HepG2 (cell line): ENCODE data around the gene DAZAP1. TPM values are rescaled to one million over a fixed set of nuclear protein-coding genes. Genes with fewer than 3 reads are reported as not detected.

Source experiments
- DMAP1 ChIP-seq: IDR thresholded peaks from 2 replicates; pipeline ENCODE4 v1.6.1; 2016
- DNMT1 ChIP-seq: sonication (generic); formaldehyde crosslinking; IDR thresholded peaks from 2 replicates; pipeline ENCODE4 v1.5.1; 2020; ENCODE audit warnings: mild to moderate bottlenecking, missing genetic modification reagents
- NFATC3 ChIP-seq: sonication (generic); formaldehyde crosslinking; IDR thresholded peaks from 2 replicates; pipeline ENCODE4 v1.5.1; 2020; ENCODE audit warnings: mild to moderate bottlenecking, missing genetic modification reagents
- NPAS2 ChIP-seq: sonication (generic); formaldehyde crosslinking; IDR thresholded peaks from 2 replicates; pipeline ENCODE4 v1.8.0; 2022; ENCODE audit warnings: mild to moderate bottlenecking, missing genetic modification reagents, borderline replicate concordance
- ONECUT2 ChIP-seq: sonication (generic); formaldehyde crosslinking; IDR thresholded peaks from 2 replicates; pipeline ENCODE4 v1.4.0; 2020; ENCODE audit warnings: missing genetic modification reagents
- SMARCE1 ChIP-seq: fragments of 450-650 bp; IDR thresholded peaks from 2 replicates; pipeline ENCODE4 v1.6.1; 2017; ENCODE audit warnings: borderline replicate concordance
- SP2 ChIP-seq: sonication (generic); formaldehyde crosslinking; IDR thresholded peaks from 2 replicates; pipeline ENCODE4 v1.5.1; 2020; ENCODE audit warnings: mild to moderate bottlenecking, missing genetic modification reagents
- TOPORS ChIP-seq: sonication (generic); formaldehyde crosslinking; IDR thresholded peaks from 2 replicates; pipeline ENCODE4 v1.8.0; 2023; ENCODE audit warnings: mild to moderate bottlenecking, missing genetic modification reagents
- YY1 ChIP-seq: IDR thresholded peaks from 2 replicates; pipeline ENCODE4 v1.6.1; 2011; ENCODE audit warnings: low read length, low read depth, moderate library complexity, mild to moderate bottlenecking; ENCODE audit not compliant: insufficient read depth, insufficient replicate concordance
- ZFP36L1 ChIP-seq: sonication (generic); formaldehyde crosslinking; IDR thresholded peaks from 2 replicates; pipeline ENCODE4 v1.8.0; 2022; ENCODE audit warnings: mild to moderate bottlenecking, missing genetic modification reagents, moderate library complexity
- ZNF10 ChIP-seq: sonication (generic); formaldehyde crosslinking; IDR thresholded peaks from 2 replicates; pipeline ENCODE4 v1.4.0; 2020; ENCODE audit warnings: mild to moderate bottlenecking, low read depth, missing genetic modification reagents, borderline replicate concordance
- ZNF317 ChIP-seq: sonication (generic); formaldehyde crosslinking; IDR thresholded peaks from 2 replicates; pipeline ENCODE4 v1.5.0; 2020; ENCODE audit warnings: mild to moderate bottlenecking, missing genetic modification reagents
- ZNF460 ChIP-seq: sonication (generic); formaldehyde crosslinking; IDR thresholded peaks from 2 replicates; pipeline ENCODE4 v1.5.1; 2020; ENCODE audit warnings: missing genetic modification reagents, mild to moderate bottlenecking, borderline replicate concordance
- ZNF552 ChIP-seq: sonication (generic); formaldehyde crosslinking; IDR thresholded peaks from 2 replicates; pipeline ENCODE4 v1.9.0; 2022; ENCODE audit warnings: missing genetic modification reagents, mild to moderate bottlenecking, borderline replicate concordance
- ZNF83 ChIP-seq: sonication (generic); formaldehyde crosslinking; IDR thresholded peaks from 2 replicates; pipeline ENCODE4 v1.4.0; 2020; ENCODE audit warnings: missing genetic modification reagents, mild to moderate bottlenecking, borderline replicate concordance
- polyA plus RNA-seq, 8 experiments: library from polyadenylated mRNA; depleted of rRNA in 3 of 8; stranded (reverse) in 7 of 8; unstranded in 1 of 8; fragments of >200 nt; fragmentation: Illumina TruSeq in 4 of 8; extraction: Trizol in 4 of 8; gene quantifications; 2 replicates each; pipeline versions ENCODE4 v1.2.1 to v1.2.3, GENCODE V29; 2011 to 2016; ENCODE audit warnings: low read depth in 4 of 8, missing spikeins in 1 of 8, mixed read lengths in 1 of 8; ENCODE audit not compliant: insufficient read depth in 1 of 8
- total RNA-seq, 5 experiments: library from RNA; depleted of rRNA; stranded (reverse); fragments of >200 nt; fragmentation: Illumina TruSeq; extraction: Trizol; gene quantifications; 2 replicates each; pipeline ENCODE4 v1.2.3, GENCODE V29; 2016; ENCODE audit warnings: low read depth in 1 of 5
- TF ChIP-seq, protein P1 (sequence below): sonication (generic); formaldehyde crosslinking; conservative IDR thresholded peaks from 2 replicates; pipeline ENCODE4 v1.4.0; 2020; ENCODE audit warnings: missing genetic modification reagents
- TF ChIP-seq, protein P2 (sequence below): IDR thresholded peaks from 2 replicates; pipeline ENCODE4 v1.6.1; 2016; ENCODE audit warnings: low read depth
- TF ChIP-seq, protein P3 (sequence below): IDR thresholded peaks from 2 replicates; pipeline ENCODE4 v1.6.1; 2012; ENCODE audit warnings: low read length, improper control_type of control experiment
- TF ChIP-seq, protein P4 (sequence below): sonication (generic); formaldehyde crosslinking; IDR thresholded peaks from 2 replicates; pipeline ENCODE4 v1.5.0; 2020; ENCODE audit warnings: mild to moderate bottlenecking, missing genetic modification reagents

The DAZAP1 gene
- total and polyA plus RNA-seq, 2 of the 13 experiments (the other 11 are each of a cell fraction or from before 2014, with no cell fraction given), result 63.3 to 79.2 TPM

DNA sequence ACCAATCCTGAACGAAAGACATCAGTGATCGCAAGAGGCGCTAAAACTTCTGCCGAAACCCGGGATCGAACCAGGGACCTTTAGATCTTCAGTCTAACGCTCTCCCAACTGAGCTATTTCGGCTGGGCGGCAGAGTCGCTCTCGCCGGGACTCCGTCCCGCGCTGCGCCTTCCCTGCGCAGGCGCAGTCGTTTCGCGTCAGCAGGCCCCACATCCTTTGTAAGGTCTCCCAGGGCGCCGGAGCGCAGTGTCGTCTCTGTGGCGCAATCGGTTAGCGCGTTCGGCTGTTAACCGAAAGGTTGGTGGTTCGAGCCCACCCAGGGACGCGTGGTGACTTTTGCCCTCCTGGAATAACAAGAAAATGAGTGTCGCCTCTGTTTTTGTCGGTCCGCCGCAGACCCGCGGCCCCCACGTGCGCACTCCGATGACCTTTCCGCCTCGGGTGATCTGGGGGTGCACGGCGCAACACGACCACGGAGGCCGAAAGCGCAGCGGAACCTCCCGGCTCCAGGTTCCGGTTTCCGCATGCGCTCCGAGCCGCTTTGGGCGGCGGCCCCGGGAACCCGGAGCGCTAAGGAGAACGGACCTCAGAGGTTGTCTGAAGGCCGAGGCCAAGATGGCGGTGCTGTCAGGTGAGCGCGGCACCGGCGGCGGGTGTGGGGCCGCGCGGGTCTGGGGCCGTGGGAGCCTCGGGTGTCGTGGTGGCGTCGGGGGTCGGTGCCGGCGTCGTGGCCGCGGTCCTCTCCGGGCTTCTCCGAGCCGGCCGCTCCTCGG, 23.9 kb upstream of the DAZAP1 start, which contains the start of gene NDUFS7 (continued):
- TF ChIP-seq YY1 (peak; percentile 98), ZNF10 (peak; percentile 87; the same call in 1 of the 2 replicates), ZNF317 (peak; percentile 93), DMAP1 (CRISPR knock-in tag) (peak; percentile 84), SP2 (CRISPR knock-in tag) (peak; percentile 65; the same call in 1 of the 2 replicates), ZNF460 (CRISPR knock-in tag) (peak; percentile 85; the same call in 1 of the 2 replicates), DNMT1 (CRISPR knock-in tag) (peak; percentile 83), ZFP36L1 (CRISPR knock-in tag) (peak; percentile 96), ONECUT2 (CRISPR knock-in tag) (0 out of 2 replicates have a peak, but pooled peaks have one; percentile 47), NPAS2 (CRISPR knock-in tag) (no peak), TOPORS (peak; percentile 99), SMARCE1 (no peak), ZNF552 (CRISPR knock-in tag) (peak; percentile 89), ZNF83 (CRISPR knock-in tag) (peak; percentile 93), NFATC3 (CRISPR knock-in tag) (peak; percentile 96)
- TF ChIP-seq, protein P1, sequence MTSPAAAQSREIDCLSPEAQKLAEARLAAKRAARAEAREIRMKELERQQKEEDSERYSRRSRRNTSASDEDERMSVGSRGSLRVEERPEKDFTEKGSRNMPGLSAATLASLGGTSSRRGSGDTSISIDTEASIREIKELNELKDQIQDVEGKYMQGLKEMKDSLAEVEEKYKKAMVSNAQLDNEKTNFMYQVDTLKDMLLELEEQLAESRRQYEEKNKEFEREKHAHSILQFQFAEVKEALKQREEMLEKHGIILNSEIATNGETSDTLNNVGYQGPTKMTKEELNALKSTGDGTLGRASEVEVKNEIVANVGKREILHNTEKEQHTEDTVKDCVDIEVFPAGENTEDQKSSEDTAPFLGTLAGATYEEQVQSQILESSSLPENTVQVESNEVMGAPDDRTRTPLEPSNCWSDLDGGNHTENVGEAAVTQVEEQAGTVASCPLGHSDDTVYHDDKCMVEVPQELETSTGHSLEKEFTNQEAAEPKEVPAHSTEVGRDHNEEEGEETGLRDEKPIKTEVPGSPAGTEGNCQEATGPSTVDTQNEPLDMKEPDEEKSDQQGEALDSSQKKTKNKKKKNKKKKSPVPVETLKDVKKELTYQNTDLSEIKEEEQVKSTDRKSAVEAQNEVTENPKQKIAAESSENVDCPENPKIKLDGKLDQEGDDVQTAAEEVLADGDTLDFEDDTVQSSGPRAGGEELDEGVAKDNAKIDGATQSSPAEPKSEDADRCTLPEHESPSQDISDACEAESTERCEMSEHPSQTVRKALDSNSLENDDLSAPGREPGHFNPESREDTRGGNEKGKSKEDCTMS, result peak; percentile 92
- TF ChIP-seq, protein P2, sequence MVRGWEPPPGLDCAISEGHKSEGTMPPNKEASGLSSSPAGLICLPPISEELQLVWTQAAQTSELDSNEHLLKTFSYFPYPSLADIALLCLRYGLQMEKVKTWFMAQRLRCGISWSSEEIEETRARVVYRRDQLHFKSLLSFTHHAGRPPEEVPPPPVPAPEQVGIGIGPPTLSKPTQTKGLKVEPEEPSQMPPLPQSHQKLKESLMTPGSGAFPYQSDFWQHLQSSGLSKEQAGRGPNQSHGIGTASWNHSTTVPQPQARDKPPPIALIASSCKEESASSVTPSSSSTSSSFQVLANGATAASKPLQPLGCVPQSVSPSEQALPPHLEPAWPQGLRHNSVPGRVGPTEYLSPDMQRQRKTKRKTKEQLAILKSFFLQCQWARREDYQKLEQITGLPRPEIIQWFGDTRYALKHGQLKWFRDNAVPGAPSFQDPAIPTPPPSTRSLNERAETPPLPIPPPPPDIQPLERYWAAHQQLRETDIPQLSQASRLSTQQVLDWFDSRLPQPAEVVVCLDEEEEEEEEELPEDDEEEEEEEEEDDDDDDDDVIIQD, result 0 out of 2 replicates have a peak, but pooled peaks have one; percentile 60
- TF ChIP-seq, protein P3, sequence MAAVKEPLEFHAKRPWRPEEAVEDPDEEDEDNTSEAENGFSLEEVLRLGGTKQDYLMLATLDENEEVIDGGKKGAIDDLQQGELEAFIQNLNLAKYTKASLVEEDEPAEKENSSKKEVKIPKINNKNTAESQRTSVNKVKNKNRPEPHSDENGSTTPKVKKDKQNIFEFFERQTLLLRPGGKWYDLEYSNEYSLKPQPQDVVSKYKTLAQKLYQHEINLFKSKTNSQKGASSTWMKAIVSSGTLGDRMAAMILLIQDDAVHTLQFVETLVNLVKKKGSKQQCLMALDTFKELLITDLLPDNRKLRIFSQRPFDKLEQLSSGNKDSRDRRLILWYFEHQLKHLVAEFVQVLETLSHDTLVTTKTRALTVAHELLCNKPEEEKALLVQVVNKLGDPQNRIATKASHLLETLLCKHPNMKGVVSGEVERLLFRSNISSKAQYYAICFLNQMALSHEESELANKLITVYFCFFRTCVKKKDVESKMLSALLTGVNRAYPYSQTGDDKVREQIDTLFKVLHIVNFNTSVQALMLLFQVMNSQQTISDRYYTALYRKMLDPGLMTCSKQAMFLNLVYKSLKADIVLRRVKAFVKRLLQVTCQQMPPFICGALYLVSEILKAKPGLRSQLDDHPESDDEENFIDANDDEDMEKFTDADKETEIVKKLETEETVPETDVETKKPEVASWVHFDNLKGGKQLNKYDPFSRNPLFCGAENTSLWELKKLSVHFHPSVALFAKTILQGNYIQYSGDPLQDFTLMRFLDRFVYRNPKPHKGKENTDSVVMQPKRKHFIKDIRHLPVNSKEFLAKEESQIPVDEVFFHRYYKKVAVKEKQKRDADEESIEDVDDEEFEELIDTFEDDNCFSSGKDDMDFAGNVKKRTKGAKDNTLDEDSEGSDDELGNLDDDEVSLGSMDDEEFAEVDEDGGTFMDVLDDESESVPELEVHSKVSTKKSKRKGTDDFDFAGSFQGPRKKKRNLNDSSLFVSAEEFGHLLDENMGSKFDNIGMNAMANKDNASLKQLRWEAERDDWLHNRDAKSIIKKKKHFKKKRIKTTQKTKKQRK, result no peak
- TF ChIP-seq, protein P4, sequence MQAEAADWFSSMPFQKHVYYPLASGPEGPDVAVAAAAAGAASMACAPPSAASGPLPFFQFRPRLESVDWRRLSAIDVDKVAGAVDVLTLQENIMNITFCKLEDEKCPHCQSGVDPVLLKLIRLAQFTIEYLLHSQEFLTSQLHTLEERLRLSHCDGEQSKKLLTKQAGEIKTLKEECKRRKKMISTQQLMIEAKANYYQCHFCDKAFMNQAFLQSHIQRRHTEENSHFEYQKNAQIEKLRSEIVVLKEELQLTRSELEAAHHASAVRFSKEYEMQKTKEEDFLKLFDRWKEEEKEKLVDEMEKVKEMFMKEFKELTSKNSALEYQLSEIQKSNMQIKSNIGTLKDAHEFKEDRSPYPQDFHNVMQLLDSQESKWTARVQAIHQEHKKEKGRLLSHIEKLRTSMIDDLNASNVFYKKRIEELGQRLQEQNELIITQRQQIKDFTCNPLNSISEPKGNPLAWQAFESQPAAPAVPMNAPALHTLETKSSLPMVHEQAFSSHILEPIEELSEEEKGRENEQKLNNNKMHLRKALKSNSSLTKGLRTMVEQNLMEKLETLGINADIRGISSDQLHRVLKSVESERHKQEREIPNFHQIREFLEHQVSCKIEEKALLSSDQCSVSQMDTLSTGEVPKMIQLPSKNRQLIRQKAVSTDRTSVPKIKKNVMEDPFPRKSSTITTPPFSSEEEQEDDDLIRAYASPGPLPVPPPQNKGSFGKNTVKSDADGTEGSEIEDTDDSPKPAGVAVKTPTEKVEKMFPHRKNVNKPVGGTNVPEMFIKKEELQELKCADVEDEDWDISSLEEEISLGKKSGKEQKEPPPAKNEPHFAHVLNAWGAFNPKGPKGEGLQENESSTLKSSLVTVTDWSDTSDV (CRISPR knock-in tag), result peak; percentile 91; the same call in 1 of the 2 replicates
